ENCODE data around the gene NUP205.

GRCh38 chr7:135616136-135616535 lies 58.4 kb downstream of the NUP205 start:
- TF ChIP-seq POLR2AphosphoS5 (IDR thresholded peaks at IDR 0.05; ENCODE audit: low read depth, low read length) (no peak), TCF7L2 (IDR thresholded peaks at IDR 0.05; ENCODE audit: low read depth, low read length) (no peak)
- TF ChIP-seq, protein P1, sequence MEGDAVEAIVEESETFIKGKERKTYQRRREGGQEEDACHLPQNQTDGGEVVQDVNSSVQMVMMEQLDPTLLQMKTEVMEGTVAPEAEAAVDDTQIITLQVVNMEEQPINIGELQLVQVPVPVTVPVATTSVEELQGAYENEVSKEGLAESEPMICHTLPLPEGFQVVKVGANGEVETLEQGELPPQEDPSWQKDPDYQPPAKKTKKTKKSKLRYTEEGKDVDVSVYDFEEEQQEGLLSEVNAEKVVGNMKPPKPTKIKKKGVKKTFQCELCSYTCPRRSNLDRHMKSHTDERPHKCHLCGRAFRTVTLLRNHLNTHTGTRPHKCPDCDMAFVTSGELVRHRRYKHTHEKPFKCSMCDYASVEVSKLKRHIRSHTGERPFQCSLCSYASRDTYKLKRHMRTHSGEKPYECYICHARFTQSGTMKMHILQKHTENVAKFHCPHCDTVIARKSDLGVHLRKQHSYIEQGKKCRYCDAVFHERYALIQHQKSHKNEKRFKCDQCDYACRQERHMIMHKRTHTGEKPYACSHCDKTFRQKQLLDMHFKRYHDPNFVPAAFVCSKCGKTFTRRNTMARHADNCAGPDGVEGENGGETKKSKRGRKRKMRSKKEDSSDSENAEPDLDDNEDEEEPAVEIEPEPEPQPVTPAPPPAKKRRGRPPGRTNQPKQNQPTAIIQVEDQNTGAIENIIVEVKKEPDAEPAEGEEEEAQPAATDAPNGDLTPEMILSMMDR (IDR thresholded peaks at IDR 0.05): no peak

All from Panc1 (cell line).